Measurements from ENCODE around the gene FBXO8.
A peak's percentile ranks its signal among the peaks of the same experiment; 100 is the strongest.

FBXO8 gene

GRCh38 chr4:174214101-174214878 is 69.2 kb downstream of the FBXO8 start:
- H3K4me1 Mint-ChIP-seq (ENCODE audit: low read depth) = peaks cover 52% of the 10 kb centered on the region
- no peaks in the 10 kb centered on the region for H3K36me3 Mint-ChIP-seq (ENCODE audit: low read depth)

GRCh38 chr4:174213731-174214100 is 69.8 kb downstream of the FBXO8 start:
- no peaks in the 10 kb centered on the region for H3K36me3 Mint-ChIP-seq (ENCODE audit: low read depth)
- H3K27ac Mint-ChIP-seq = no peak overlapping the region
- H3K4me3 Mint-ChIP-seq = peak overlapping the region; percentile 57
- no peaks in the 10 kb centered on the region for H3K9me3 Mint-ChIP-seq
- no peak for DNase-seq
- peaks cover 98% of the 10 kb centered on the region for H3K27me3 Mint-ChIP-seq
- peaks cover 52% of the 10 kb centered on the region for H3K4me1 Mint-ChIP-seq (ENCODE audit: low read depth)

More at GRCh38 chr4:174214101-174214878, 69.2 kb downstream of the FBXO8 start:
- Mint-ChIP-seq H3K27ac (no peak overlapping the region), H3K4me3 (peak overlapping the region; percentile 57), H3K9me3 (no peaks in the 10 kb centered on the region), H3K27me3 (peaks cover 98% of the 10 kb centered on the region)
- peak; percentile 41 for DNase-seq

DNA sequence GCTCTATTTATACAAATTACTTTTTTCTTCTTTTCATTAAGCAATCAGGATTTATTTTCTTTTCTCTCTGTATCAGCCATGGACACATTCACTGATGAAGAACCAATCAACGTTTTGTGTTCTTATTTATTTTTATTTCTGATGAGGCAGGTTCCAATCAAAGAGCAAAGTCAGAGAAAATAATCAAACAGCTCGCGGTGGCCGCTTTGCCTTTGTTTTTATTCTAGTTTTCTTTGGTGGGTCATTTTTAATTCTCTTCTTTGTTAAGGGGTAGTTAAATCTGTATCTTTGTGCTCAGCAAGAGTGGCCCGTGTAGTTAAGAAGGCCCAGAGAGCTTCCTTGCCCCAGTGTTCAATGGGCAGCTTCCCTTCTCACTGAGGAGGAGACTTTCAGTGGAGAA is 71.4 kb downstream of the FBXO8 start:
- Mint-ChIP-seq H3K4me3 (peak overlapping the region; percentile 35), H3K27ac (no peak overlapping the region), H3K36me3 (ENCODE audit: low read depth) (no peaks in the 10 kb centered on the region)

DNA sequence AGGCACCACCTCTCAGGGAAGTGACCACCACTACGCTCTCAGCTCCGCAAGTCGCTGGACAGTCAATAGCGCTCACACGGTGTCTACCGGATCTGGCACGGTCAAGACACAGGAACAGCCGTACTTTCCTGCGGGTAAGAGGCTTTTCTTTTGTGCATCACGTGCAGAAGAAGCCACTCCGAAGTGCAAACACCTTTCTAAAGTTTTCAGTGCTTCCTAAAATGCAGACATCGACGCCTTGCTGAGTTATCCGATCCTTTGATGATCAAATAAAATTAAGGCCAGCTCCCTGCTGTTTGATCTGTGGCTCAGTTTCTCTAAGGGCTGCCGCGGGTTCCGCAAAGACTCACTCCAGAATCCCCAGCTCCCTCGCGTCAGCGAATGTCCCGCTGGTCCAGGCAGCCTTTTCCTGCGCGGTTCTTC is 71.8 kb downstream of the FBXO8 start:
- Mint-ChIP-seq H3K4me3 (peak overlapping the region; percentile 35), H3K27me3 (peaks cover 92% of the 10 kb centered on the region), H3K9me3 (no peaks in the 10 kb centered on the region), H3K36me3 (ENCODE audit: low read depth) (no peaks in the 10 kb centered on the region), H3K27ac (no peak overlapping the region), H3K4me1 (ENCODE audit: low read depth) (peaks cover 34% of the 10 kb centered on the region)
- DNase-seq = no peak

More for the DNA sequence above, 71.4 kb downstream of the FBXO8 start:
- Mint-ChIP-seq H3K27me3 (peaks cover 95% of the 10 kb centered on the region), H3K9me3 (no peaks in the 10 kb centered on the region), H3K4me1 (ENCODE audit: low read depth) (peaks cover 38% of the 10 kb centered on the region)
- no peak for DNase-seq

- Mint-ChIP-seq H3K27me3 (peaks cover 92% of the 10 kb centered on the region), H3K4me3 (no peak overlapping the region)
- no peak for DNase-seq
These were observed 72.4 kb downstream of the FBXO8 start for GRCh38 chr4:174210952-174211490.

GRCh38 chr4:174210354-174210753 is 73.1 kb downstream of the FBXO8 start:
- H3K4me3 Mint-ChIP-seq = no peak overlapping the region
- peaks cover 27% of the 10 kb centered on the region for H3K4me1 Mint-ChIP-seq (ENCODE audit: low read depth)
- peaks cover 87% of the 10 kb centered on the region for H3K27me3 Mint-ChIP-seq
- DNase-seq = no peak
- no peaks in the 10 kb centered on the region for H3K9me3 Mint-ChIP-seq
- no peak overlapping the region for H3K27ac Mint-ChIP-seq
- no peaks in the 10 kb centered on the region for H3K36me3 Mint-ChIP-seq (ENCODE audit: low read depth)

More at GRCh38 chr4:174210952-174211490, 72.4 kb downstream of the FBXO8 start:
- Mint-ChIP-seq H3K4me1 (ENCODE audit: low read depth) (peaks cover 30% of the 10 kb centered on the region), H3K27ac (no peak overlapping the region), H3K36me3 (ENCODE audit: low read depth) (no peaks in the 10 kb centered on the region), H3K9me3 (no peaks in the 10 kb centered on the region)

- Mint-ChIP-seq H3K36me3 (ENCODE audit: low read depth) (no peaks in the 10 kb centered on the region), H3K4me1 (ENCODE audit: low read depth) (peaks cover 21% of the 10 kb centered on the region), H3K4me3 (no peak overlapping the region), H3K27me3 (peaks cover 87% of the 10 kb centered on the region), H3K27ac (no peak overlapping the region), H3K9me3 (no peaks in the 10 kb centered on the region)
- DNase-seq = no peak
These were observed 74.1 kb downstream of the FBXO8 start for GRCh38 chr4:174209341-174209740.

- DNase-seq = no peak
- Mint-ChIP-seq H3K4me3 (no peak overlapping the region), H3K27me3 (peaks cover 76% of the 10 kb centered on the region), H3K27ac (no peak overlapping the region), H3K36me3 (ENCODE audit: low read depth) (no peaks in the 10 kb centered on the region), H3K4me1 (ENCODE audit: low read depth) (peaks cover 11% of the 10 kb centered on the region), H3K9me3 (no peaks in the 10 kb centered on the region)
These were observed 76.1 kb downstream of the FBXO8 start for GRCh38 chr4:174207367-174207766.

GRCh38 chr4:174204164-174204831 is 79.2 kb downstream of the FBXO8 start:
- no peak for DNase-seq
- H3K4me3 Mint-ChIP-seq = no peak overlapping the region
- no peaks in the 10 kb centered on the region for H3K9me3 Mint-ChIP-seq
- no peaks in the 10 kb centered on the region for H3K36me3 Mint-ChIP-seq (ENCODE audit: low read depth)
- H3K4me1 Mint-ChIP-seq (ENCODE audit: low read depth) = no peaks in the 10 kb centered on the region
- peaks cover 54% of the 10 kb centered on the region for H3K27me3 Mint-ChIP-seq
- no peak overlapping the region for H3K27ac Mint-ChIP-seq

DNA sequence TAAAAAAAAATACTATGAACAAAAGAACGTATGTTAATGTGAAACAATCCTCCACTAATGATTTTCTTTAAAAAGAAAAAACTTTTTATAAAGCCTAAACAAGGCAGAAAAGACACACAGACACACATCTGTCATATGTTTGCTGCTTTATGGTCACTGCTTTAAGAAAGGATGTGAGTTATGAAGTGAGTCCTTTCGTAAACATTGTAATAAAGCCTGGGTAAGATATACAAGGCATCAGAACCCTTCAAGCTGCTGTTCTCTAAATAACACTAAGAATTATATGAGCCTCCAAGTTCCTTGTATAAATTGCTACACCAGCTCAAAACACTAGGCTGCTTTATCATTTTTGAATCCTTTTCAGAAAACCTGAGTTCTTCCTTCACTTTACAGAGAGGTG is 81.6 kb downstream of the FBXO8 start:
- H3K4me1 Mint-ChIP-seq (ENCODE audit: low read depth) = no peaks in the 10 kb centered on the region
- DNase-seq = no peak
- H3K4me3 Mint-ChIP-seq = no peak overlapping the region
- H3K27ac Mint-ChIP-seq = no peak overlapping the region
- no peaks in the 10 kb centered on the region for H3K36me3 Mint-ChIP-seq (ENCODE audit: low read depth)
- peaks cover 47% of the 10 kb centered on the region for H3K27me3 Mint-ChIP-seq
- H3K9me3 Mint-ChIP-seq = no peaks in the 10 kb centered on the region

DNA sequence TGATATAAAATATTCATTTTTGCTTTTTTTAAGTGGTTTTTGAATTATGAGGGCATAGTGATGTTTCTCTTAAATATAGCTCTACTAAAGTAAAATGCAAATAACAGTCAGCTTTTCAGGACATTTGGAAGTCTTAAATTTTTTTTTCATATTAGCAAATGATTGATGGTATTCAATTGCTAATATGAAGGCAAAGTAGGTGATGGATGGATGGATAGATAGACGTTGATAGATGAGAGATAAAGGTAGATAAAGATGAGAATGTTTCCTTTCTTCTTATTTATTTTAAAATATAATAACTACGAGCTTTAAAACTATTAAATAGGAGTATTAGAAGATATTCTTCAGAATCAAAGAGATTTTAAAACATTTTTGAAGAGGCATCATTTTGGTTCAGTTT is 83.7 kb downstream of the FBXO8 start:
- H3K9me3 Mint-ChIP-seq = no peaks in the 10 kb centered on the region
- no peaks in the 10 kb centered on the region for H3K36me3 Mint-ChIP-seq (ENCODE audit: low read depth)
- DNase-seq = no peak
- H3K4me1 Mint-ChIP-seq (ENCODE audit: low read depth) = no peaks in the 10 kb centered on the region
- H3K27me3 Mint-ChIP-seq = peaks cover 45% of the 10 kb centered on the region
- no peak overlapping the region for H3K27ac Mint-ChIP-seq
- H3K4me3 Mint-ChIP-seq = no peak overlapping the region

DNA sequence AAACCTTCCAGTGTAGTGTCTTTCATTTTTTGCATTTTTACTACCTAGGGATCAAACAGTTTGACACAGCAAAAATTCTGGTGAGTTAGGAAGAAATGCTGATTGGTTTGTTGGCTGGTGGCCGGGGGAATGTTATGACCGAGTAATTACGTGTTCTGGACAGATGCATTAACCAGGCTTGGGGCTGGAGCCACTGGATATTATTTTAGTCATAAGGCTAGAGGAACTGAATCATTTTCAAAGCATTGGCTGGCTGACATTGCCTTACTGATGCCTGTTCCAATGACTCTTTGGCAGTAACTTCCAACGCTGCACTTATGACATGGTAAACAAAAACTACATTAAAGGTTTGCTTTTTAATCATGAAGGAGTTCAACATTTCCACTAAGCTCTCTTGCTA is 84.6 kb downstream of the FBXO8 start:
- H3K9me3 Mint-ChIP-seq = no peaks in the 10 kb centered on the region
- no peaks in the 10 kb centered on the region for H3K36me3 Mint-ChIP-seq (ENCODE audit: low read depth)
- H3K27ac Mint-ChIP-seq = no peak overlapping the region
- no peaks in the 10 kb centered on the region for H3K4me1 Mint-ChIP-seq (ENCODE audit: low read depth)
- no peak overlapping the region for H3K4me3 Mint-ChIP-seq
- H3K27me3 Mint-ChIP-seq = peaks cover 43% of the 10 kb centered on the region
- no peak for DNase-seq

DNA sequence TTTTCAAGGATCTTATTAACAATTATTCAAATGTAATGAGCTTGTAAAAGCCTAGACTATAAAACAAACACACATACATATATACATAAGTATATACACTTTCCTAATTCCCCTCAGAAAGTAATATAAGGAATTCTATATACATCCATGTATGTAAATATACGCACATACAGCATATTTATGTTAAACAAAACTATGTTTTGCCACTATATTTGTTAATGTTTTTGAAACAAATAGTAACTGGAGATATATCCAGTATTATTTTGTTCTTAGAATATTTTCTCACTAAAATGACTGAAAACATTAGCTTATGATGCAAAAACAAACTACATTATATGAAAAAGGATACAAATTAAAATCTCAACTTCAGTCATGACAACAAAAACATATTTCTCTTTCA is 85.1 kb downstream of the FBXO8 start:
- no peaks in the 10 kb centered on the region for H3K36me3 Mint-ChIP-seq (ENCODE audit: low read depth)
- no peaks in the 10 kb centered on the region for H3K4me1 Mint-ChIP-seq (ENCODE audit: low read depth)
- peaks cover 43% of the 10 kb centered on the region for H3K27me3 Mint-ChIP-seq
- no peaks in the 10 kb centered on the region for H3K9me3 Mint-ChIP-seq
- no peak for DNase-seq
- no peak overlapping the region for H3K4me3 Mint-ChIP-seq
- H3K27ac Mint-ChIP-seq = no peak overlapping the region

DNA sequence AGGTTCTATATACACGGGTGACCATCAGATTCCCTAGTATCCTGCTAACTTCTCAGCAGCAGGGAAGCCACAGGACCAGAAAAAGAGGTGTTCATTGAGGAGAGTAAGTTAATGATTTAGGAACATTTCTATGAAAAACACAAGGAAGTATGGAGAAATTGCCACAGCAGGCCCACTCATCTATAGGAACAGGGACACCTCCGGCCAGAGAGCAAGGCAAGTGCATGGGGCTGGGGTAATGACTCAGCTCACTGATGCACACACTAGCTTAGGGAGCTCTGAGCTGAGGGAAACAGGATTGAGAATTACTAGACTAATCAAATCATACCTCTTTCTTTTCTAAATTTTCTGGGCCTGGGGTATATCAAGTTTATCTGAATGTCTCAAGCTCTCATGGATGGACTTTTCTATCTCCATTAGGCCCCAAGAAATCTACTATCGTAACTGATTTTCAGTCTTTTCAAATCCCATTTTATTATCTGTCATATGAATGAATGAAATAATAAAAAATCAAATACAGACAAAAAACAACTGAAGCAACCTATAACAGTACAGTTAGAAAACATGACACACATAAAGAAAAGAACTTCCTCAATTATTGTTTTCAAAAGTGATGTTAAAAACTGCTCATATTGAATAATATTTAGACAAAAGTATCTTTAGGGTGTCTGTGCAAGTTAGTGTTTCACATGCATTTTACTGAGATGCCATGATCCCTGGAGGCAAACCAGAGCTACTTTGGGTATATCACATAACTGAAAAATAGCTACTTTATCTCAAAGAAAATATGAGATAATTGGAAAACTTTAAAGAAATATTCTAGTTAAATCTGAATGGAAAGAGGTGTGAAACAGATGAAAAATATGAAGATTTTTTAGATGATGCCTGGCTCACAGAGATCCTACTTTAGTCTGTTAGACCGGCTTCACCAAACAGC is 89.8 kb downstream of the FBXO8 start:
- Mint-ChIP-seq H3K9me3 (no peaks in the 10 kb centered on the region), H3K36me3 (ENCODE audit: low read depth) (no peaks in the 10 kb centered on the region), H3K27me3 (peaks cover 50% of the 10 kb centered on the region), H3K4me3 (no peak overlapping the region), H3K27ac (no peak overlapping the region), H3K4me1 (ENCODE audit: low read depth) (no peaks in the 10 kb centered on the region)
- DNase-seq = no peak
